HCT116 (cell line): ENCODE data around the gene DLG2. TPM values are rescaled to one million over a fixed set of nuclear protein-coding genes. Genes with fewer than 3 reads are reported as not detected.

Experiments used
- ATAC-seq: fragments of 200-7000 bp; cut with Tn5 transposase; 2 replicates; pipeline ENCODE4 v1.9.1; 2020; ENCODE audit warnings: mild to moderate bottlenecking, moderate library complexity
- BruUV-seq: library from RNA; stranded (reverse); fragments of 400-500 nt; replicated peaks from 2 replicates; lab custom pipeline; 2021; lab: Mats Ljungman, UMichigan
- CTCF ChIA-PET: fragments of 300-600 bp; sonication (Branson Sonifier 250); formaldehyde crosslinking; loops from one replicate; lab custom pipeline; 2021; ENCODE audit warnings: antibody characterized with exemption; lab: Charles Lee
- POLR2A ChIA-PET: fragments of 300-600, 350-600 bp; sonication (Branson Sonifier 250); formaldehyde crosslinking; loops from one replicate; lab custom pipeline; 2021; ENCODE audit warnings: antibody characterized with exemption; lab: Charles Lee
- RAD21 ChIA-PET, 2 experiments: fragments of 300-600 bp; sonication (Branson Sonifier 250); formaldehyde crosslinking; loops; one replicate each; lab custom pipeline; 2023; ENCODE audit warnings: low total read pairs in 2 of 2; ENCODE audit not compliant: uncharacterized antibody in 2 of 2, unreplicated experiment in 2 of 2, low non-redundant PET in 1 of 2; lab: Charles Lee
- DNase-seq: peaks from one replicate; pipeline ENCODE4 v3.0.0-alpha.2; 2010; ENCODE audit warnings: low read depth, low spot score
- H2AFZ ChIP-seq: fragments of 200-600 bp; shearing (Covaris generic), sonication (generic); 2 replicates; pipeline ENCODE4 v1.6.1; 2017; ENCODE audit warnings: low read depth, mixed run types, mixed read lengths, antibody characterized with exemption, low read length; ENCODE audit not compliant: poor library complexity, severe bottlenecking
- H3K27ac ChIP-seq: 2 replicates; pipeline ENCODE4 v1.5.1; 2012; ENCODE audit warnings: low read depth, low read length
- H3K27me3 ChIP-seq: fragments of 200-600 bp; sonication (generic); 2 replicates; pipeline ENCODE4 v1.6.1; 2016; ENCODE audit warnings: mixed run types, low read length, mixed read lengths; ENCODE audit not compliant: insufficient read depth
- H3K36me3 ChIP-seq, 2 experiments: fragments of 200-500 bp in 1 of 2; fragments of 200-600 bp in 1 of 2; sonication (Bioruptor generic) in 1 of 2; sonication (generic) in 1 of 2; 2 replicates each; pipeline versions ENCODE4 v1.5.1 to v1.6.1; 2014 to 2016; ENCODE audit warnings: low read length in 2 of 2, inconsistent platforms in 1 of 2, mixed read lengths in 1 of 2, mixed run types in 1 of 2; ENCODE audit not compliant: insufficient read depth in 2 of 2, control insufficient read depth in 1 of 2
- H3K4me1 ChIP-seq, 2 experiments: fragments of 200-600 bp in 1 of 2; sonication (generic) in 1 of 2; 2 replicates each; pipeline versions ENCODE4 v1.5.1 to v1.6.1; 2012 to 2017; ENCODE audit warnings: low read length in 2 of 2, inconsistent platforms in 1 of 2, mild to moderate bottlenecking in 1 of 2, mixed read lengths in 1 of 2, mixed run types in 1 of 2, moderate library complexity in 1 of 2; ENCODE audit not compliant: insufficient read depth in 2 of 2, control insufficient read depth in 1 of 2
- H3K4me2 ChIP-seq: fragments of 200-600 bp; sonication (generic); 2 replicates; pipeline ENCODE4 v1.6.1; 2017; ENCODE audit warnings: mixed run types, low read length, mixed read lengths
- H3K4me3 ChIP-seq, 2 experiments: fragments of 200-600 bp in 1 of 2; sonication (generic) in 1 of 2; replicated peaks in 1 of 2; 2 replicates each; pipeline ENCODE4 v1.5.1; 2011 to 2016; ENCODE audit warnings: low read length in 2 of 2, control low read depth in 1 of 2, low read depth in 1 of 2, mild to moderate bottlenecking in 1 of 2, mixed read lengths in 1 of 2, mixed run types in 1 of 2
- H3K79me2 ChIP-seq: fragments of 200-600 bp; sonication (generic); 2 replicates; pipeline ENCODE4 v1.6.1; 2017; ENCODE audit warnings: mild to moderate bottlenecking, mixed run types, low read length, moderate library complexity, mixed read lengths; ENCODE audit not compliant: insufficient read depth
- H3K9ac ChIP-seq: fragments of 200-600 bp; sonication (generic); 2 replicates; pipeline ENCODE4 v1.6.1; 2016; ENCODE audit warnings: low read length, mixed read lengths
- H3K9me2 ChIP-seq: fragments of 200-600 bp; sonication (generic), shearing (Covaris generic); 2 replicates; pipeline ENCODE4 v1.6.1; 2017; ENCODE audit warnings: mixed run types, mild to moderate bottlenecking, moderate library complexity; ENCODE audit not compliant: insufficient read depth
- H3K9me3 ChIP-seq, 2 experiments: fragments of 200-500 bp in 1 of 2; fragments of 200-600 bp in 1 of 2; sonication (Bioruptor generic) in 1 of 2; sonication (generic) in 1 of 2; 2 replicates each; pipeline ENCODE4 v1.6.1; 2014 to 2017; ENCODE audit warnings: low read length in 2 of 2, mixed read lengths in 2 of 2, inconsistent platforms in 1 of 2, low read depth in 1 of 2, mild to moderate bottlenecking in 1 of 2, mixed run types in 1 of 2, moderate library complexity in 1 of 2; ENCODE audit not compliant: control insufficient read depth in 1 of 2, insufficient read depth in 1 of 2
- H4K20me1 ChIP-seq: fragments of 200-600 bp; sonication (generic), shearing (Covaris generic); 2 replicates; pipeline ENCODE4 v1.6.1; 2017; ENCODE audit warnings: mixed run types, mild to moderate bottlenecking, moderate library complexity; ENCODE audit not compliant: insufficient read depth
- CEBPB ChIP-seq: IDR thresholded peaks from 2 replicates; pipeline ENCODE4 v1.6.1; 2012; ENCODE audit warnings: low read depth
- EGR1 ChIP-seq: IDR thresholded peaks from 2 replicates; pipeline ENCODE4 v1.6.1; 2012; ENCODE audit warnings: low read depth
- ELF1 ChIP-seq: IDR thresholded peaks from 2 replicates; pipeline ENCODE4 v1.6.1; 2012; ENCODE audit warnings: low read depth, borderline replicate concordance
- FOSL1 ChIP-seq: IDR thresholded peaks from 2 replicates; pipeline ENCODE4 v1.6.1; 2012; ENCODE audit warnings: low read depth
- POLR2A ChIP-seq: IDR thresholded peaks from 2 replicates; pipeline ENCODE4 v1.7.0; 2011; ENCODE audit warnings: borderline replicate concordance; ENCODE audit not compliant: insufficient read depth, insufficient read length; ENCODE audit errors: extremely low read depth
- POLR2AphosphoS5 ChIP-seq: IDR thresholded peaks from 2 replicates; pipeline ENCODE4 v1.6.1; 2011; ENCODE audit warnings: mild to moderate bottlenecking, low read depth, low read length, moderate library complexity
- RAD21 ChIP-seq: IDR thresholded peaks from 2 replicates; pipeline ENCODE4 v1.6.1; 2012; ENCODE audit warnings: low read depth, mild to moderate bottlenecking
- YY1 ChIP-seq: IDR thresholded peaks from 2 replicates; pipeline ENCODE4 v1.6.1; 2011; ENCODE audit warnings: low read length, low read depth, moderate library complexity, mild to moderate bottlenecking; ENCODE audit not compliant: insufficient replicate concordance; ENCODE audit errors: extremely low read depth
- intact Hi-C: fragments of 100-400 bp; cut with micrococcal nuclease; formaldehyde crosslinking; loops from 2 replicates; pipeline ENCODE4 v1.10.0; 2022
- total RNA-seq: library from RNA; stranded (reverse); gene quantifications from one replicate; pipeline ENCODE4 v1.2.1, GENCODE V29; 2021; ENCODE audit not compliant: unreplicated experiment
- TF ChIP-seq, protein P1 (sequence below), 3 experiments: fragments of 200-600 bp in 1 of 3; sonication (generic) in 1 of 3; IDR thresholded peaks in 2 of 3; conservative IDR thresholded peaks in 1 of 3; 2 replicates each; pipeline ENCODE4 v1.5.1; 2012 to 2017; ENCODE audit warnings: low read depth in 2 of 3, low read length in 2 of 3, antibody characterized with exemption in 1 of 3, borderline replicate concordance in 1 of 3, control low read depth in 1 of 3, mild to moderate bottlenecking in 1 of 3, mixed read lengths in 1 of 3, mixed run types in 1 of 3, moderate library complexity in 1 of 3; ENCODE audit not compliant: insufficient read depth in 1 of 3
- TF ChIP-seq, protein P2 (sequence below): IDR thresholded peaks from 2 replicates; pipeline ENCODE4 v1.6.1; 2012
- TF ChIP-seq, protein P3 (sequence below): IDR thresholded peaks from 2 replicates; pipeline ENCODE4 v1.6.1; 2011; ENCODE audit warnings: mild to moderate bottlenecking, low read length, moderate library complexity; ENCODE audit not compliant: insufficient replicate concordance; ENCODE audit errors: extremely low read depth

Gene DLG2
- total RNA-seq, 1 experiment from 2014 or later, result 2.4 TPM

DNA sequence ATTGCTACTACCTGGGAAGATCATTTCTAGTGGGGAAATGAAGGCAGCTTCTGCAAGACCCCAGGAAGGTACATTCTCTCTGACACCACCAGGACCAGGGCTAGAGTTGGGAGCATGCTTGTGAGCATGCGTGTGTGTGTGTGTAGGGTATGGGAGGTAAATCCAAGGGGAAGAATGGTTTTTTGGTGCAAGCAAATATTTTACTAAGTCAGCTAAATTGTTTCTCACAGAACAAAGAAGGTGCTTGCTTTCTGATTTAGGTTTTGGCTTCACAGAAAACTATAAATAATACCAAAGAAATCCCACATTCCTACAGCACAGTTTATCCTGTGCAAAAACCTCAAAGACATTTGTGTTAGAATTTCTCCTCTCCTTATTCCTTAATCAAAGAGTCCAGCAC is 1996.9 kb downstream of the DLG2 start:
- BruUV-seq, result no TSS peak
- POLR2A ChIA-PET, result no interaction called here
- intact Hi-C loops, result no loop called here
- no peak overlapping the region for H3K9ac ChIP-seq
- H4K20me1 ChIP-seq, result no peaks in the 10 kb centered on the region
- no peaks in the 10 kb centered on the region for H3K4me1 ChIP-seq
- ATAC-seq (no peak), DNase-seq (no peak)
- CTCF ChIA-PET, result no interaction called here
- no peaks in the 10 kb centered on the region for H3K9me2 ChIP-seq
- no peak overlapping the region for H3K27ac ChIP-seq
- no peaks in the 10 kb centered on the region for H3K79me2 ChIP-seq
- no peak overlapping the region for H3K4me2 ChIP-seq
- no peak overlapping the region for H2AFZ ChIP-seq
- RAD21 ChIA-PET, result no interaction called here
- no peaks in the 10 kb centered on the region for H3K9me3 ChIP-seq
- no peak overlapping the region for H3K4me3 ChIP-seq
- peaks cover 44% of the 10 kb centered on the region for H3K27me3 ChIP-seq
- TF ChIP-seq EGR1 (no peak), YY1 (no peak), ELF1 (no peak), RAD21 (no peak)
- TF ChIP-seq, protein P1, sequence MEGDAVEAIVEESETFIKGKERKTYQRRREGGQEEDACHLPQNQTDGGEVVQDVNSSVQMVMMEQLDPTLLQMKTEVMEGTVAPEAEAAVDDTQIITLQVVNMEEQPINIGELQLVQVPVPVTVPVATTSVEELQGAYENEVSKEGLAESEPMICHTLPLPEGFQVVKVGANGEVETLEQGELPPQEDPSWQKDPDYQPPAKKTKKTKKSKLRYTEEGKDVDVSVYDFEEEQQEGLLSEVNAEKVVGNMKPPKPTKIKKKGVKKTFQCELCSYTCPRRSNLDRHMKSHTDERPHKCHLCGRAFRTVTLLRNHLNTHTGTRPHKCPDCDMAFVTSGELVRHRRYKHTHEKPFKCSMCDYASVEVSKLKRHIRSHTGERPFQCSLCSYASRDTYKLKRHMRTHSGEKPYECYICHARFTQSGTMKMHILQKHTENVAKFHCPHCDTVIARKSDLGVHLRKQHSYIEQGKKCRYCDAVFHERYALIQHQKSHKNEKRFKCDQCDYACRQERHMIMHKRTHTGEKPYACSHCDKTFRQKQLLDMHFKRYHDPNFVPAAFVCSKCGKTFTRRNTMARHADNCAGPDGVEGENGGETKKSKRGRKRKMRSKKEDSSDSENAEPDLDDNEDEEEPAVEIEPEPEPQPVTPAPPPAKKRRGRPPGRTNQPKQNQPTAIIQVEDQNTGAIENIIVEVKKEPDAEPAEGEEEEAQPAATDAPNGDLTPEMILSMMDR (IDR thresholded peaks at IDR 0.05 in 2 of 3, conservative IDR thresholded peaks at IDR 0.05 in 1 of 3; ENCODE audit: borderline replicate concordance in 1 of 3, insufficient read depth in 1 of 3, low read depth in 2 of 3, low read length in 2 of 3), result no peak
- TF ChIP-seq, protein P2, sequence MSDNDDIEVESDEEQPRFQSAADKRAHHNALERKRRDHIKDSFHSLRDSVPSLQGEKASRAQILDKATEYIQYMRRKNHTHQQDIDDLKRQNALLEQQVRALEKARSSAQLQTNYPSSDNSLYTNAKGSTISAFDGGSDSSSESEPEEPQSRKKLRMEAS, result no peak
- no peaks in the 10 kb centered on the region for H3K36me3 ChIP-seq

DNA sequence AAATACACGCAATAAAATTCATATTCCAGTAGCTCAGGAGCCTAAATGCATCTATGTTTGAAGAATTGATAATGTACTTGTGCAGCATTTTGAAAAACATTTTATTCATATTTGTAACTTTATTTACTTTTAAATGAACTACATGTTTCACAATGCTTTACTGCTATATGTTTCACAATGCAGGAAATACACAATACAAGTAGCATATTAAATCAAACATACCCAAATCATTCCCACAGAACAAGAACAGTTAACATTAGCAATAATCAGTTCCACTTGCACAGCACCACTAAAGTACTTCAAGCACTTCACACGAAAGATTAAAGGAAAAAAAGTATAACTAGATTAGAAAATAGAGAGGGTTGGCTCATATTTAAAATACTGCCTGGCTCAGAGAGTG is 1997.4 kb downstream of the DLG2 start:
- Histone ChIP-seq H3K9me2 (no peaks in the 10 kb centered on the region), H3K4me3 (no peak overlapping the region), H3K9me3 (no peaks in the 10 kb centered on the region), H3K4me2 (no peak overlapping the region), H3K36me3 (no peaks in the 10 kb centered on the region), H2AFZ (no peak overlapping the region)
- DNase-seq, result no peak
- CTCF ChIA-PET, result no interaction called here
- no TSS peak for BruUV-seq
- no peak for TF ChIP-seq POLR2AphosphoS5
- TF ChIP-seq, protein P3, sequence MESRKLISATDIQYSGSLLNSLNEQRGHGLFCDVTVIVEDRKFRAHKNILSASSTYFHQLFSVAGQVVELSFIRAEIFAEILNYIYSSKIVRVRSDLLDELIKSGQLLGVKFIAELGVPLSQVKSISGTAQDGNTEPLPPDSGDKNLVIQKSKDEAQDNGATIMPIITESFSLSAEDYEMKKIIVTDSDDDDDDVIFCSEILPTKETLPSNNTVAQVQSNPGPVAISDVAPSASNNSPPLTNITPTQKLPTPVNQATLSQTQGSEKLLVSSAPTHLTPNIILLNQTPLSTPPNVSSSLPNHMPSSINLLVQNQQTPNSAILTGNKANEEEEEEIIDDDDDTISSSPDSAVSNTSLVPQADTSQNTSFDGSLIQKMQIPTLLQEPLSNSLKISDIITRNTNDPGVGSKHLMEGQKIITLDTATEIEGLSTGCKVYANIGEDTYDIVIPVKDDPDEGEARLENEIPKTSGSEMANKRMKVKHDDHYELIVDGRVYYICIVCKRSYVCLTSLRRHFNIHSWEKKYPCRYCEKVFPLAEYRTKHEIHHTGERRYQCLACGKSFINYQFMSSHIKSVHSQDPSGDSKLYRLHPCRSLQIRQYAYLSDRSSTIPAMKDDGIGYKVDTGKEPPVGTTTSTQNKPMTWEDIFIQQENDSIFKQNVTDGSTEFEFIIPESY, result no peak
- TF ChIP-seq FOSL1, result no peak
- TF ChIP-seq CEBPB, result no peak
- no peak for TF ChIP-seq POLR2A
- TF ChIP-seq, all 23 proteins: peak for 0
- Histone ChIP-seq H3K9ac (no peak overlapping the region), H4K20me1 (no peaks in the 10 kb centered on the region), H3K27me3 (peaks cover 44% of the 10 kb centered on the region), H3K79me2 (no peaks in the 10 kb centered on the region), H3K4me1 (no peaks in the 10 kb centered on the region), H3K27ac (no peak overlapping the region)
- ChIA-PET RAD21 (no interaction called here), POLR2A (no interaction called here)
- ATAC-seq, result no peak
- intact Hi-C loops, result no loop called here
